Placental pericyte (primary cell): ENCODE data around the gene BEND7. TPM values are rescaled to one million over a fixed set of nuclear protein-coding genes. Genes with fewer than 3 reads are reported as not detected.

ENCODE experiments used
- small RNA-seq: library from RNA; depleted of rRNA; stranded (forward); fragments of <200 nt; gene quantifications from one replicate; pipeline ENCODE3, GENCODE V24; 2012; ENCODE audit warnings: low replicate concordance
- total RNA-seq: library from RNA; depleted of rRNA; stranded (reverse); fragments of >200 nt; gene quantifications from 2 replicates; pipeline ENCODE4 v1.2.3, GENCODE V29; 2012

The BEND7 gene, protein sequence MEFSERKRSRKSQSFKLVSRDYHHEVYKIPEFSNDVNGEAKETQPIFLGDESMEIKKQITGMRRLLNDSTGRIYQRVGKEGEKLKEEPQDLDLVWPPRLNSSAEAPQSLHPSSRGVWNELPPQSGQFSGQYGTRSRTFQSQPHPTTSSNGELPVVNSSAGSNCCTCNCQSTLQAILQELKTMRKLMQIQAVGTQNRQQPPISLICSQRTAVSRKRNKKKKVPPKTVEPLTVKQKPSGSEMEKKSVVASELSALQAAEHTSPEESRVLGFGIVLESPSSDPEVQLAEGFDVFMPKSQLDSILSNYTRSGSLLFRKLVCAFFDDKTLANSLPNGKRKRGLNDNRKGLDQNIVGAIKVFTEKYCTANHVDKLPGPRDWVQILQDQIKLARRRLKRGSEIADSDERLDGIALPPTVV
- 1.0 and 10.5 TPM in 2 replicates for total RNA-seq

DNA sequence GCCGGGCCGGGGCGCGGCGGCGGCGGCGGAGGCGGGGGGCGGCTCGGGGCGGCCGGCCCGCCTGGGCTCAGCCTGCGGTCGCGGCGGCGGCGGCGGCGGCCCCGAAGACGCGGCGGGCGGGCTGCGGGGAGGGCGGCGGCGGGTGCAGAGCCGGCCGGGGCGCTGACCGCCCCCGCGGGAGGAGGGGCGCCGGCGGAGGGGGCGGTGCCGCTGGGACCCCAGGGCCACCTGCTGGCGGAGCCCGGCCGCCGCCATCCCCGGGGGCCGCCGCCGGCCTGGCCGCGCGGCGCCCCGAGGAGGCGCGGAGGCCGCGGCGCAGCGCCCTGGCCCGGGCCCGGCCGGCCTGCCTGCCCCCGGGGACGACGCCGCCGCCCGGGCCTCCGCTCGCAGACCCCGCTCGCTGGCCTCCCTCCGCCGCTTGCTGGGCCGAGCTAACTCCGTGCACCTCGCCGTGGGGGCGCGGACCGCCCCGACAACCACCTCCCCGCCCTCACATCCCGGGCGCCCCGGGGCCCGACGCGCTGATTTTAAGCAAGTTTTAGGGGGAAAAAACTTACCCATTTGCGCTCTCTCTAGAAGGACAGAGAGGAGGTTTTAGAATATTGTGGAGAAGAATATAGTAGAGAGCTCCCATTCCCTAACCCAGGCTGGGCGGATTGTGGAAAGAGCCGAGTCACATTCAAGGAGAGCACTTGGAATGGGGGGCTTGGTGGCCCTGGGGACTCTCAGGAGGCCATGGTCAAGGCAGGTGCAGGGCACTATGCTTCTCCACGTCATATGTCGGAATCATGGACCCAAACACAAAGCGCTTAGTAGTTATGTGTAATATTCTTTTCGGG, at the start of gene BEND7:
TSS of gene BEND7 (minus strand) at position 140 of the 839 bp plus-strand sequence. CDS start 481 bp downstream, outside the sequence.

Small RNA genes within 50 kb of the gene (small RNA-seq; reads per million reads assigned to genes)
- gene RF00019 = not detected

Other genes with a start within 250 kb of the BEND7 start
- 10.0 and 12.0 TPM in 2 replicates for gene PHYH, start 228.9 kb downstream of the BEND7 start, total RNA-seq
- gene SEPHS1, start 180.7 kb downstream of the BEND7 start, total RNA-seq = 20.1 and 37.8 TPM in 2 replicates
- gene PRPF18, start 58.0 kb upstream of the BEND7 start, total RNA-seq = 26.1 and 37.2 TPM in 2 replicates